ENCODE measurements around the gene MST1.

DNA sequence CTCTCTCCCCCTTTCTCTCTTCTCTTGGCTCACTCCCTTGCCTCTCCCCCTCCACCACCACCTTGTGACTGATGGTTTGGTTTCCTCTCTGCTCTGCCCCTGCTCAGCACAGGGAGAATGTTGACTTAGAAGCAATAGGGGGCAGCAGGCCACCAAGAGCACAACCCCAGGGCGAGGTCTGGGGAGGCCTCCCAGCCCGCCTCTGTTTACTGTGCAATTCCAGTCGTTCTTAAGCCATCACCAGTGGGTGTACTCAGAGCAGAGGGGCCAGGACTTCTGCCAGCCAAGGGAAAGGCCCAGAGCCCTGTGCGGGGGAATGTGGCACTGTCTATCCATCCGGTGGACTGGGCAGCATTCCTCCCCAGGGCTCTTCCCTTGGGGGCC is 20.9 kb downstream of the MST1 start:
- TF ChIP-seq, protein P1, sequence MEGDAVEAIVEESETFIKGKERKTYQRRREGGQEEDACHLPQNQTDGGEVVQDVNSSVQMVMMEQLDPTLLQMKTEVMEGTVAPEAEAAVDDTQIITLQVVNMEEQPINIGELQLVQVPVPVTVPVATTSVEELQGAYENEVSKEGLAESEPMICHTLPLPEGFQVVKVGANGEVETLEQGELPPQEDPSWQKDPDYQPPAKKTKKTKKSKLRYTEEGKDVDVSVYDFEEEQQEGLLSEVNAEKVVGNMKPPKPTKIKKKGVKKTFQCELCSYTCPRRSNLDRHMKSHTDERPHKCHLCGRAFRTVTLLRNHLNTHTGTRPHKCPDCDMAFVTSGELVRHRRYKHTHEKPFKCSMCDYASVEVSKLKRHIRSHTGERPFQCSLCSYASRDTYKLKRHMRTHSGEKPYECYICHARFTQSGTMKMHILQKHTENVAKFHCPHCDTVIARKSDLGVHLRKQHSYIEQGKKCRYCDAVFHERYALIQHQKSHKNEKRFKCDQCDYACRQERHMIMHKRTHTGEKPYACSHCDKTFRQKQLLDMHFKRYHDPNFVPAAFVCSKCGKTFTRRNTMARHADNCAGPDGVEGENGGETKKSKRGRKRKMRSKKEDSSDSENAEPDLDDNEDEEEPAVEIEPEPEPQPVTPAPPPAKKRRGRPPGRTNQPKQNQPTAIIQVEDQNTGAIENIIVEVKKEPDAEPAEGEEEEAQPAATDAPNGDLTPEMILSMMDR (IDR thresholded peaks at IDR 0.05) = no peak
- TF ChIP-seq POLR2A (IDR thresholded peaks at IDR 0.05) (no peak), POLR2AphosphoS5 (IDR thresholded peaks at IDR 0.05) (no peak)

Data from breast epithelium (tissue), 3 donors.